HG03159 (cell line): ENCODE measurements around the gene MAP2K3.
"Not testable (repeated sequence)": the region's sequence is repeated elsewhere in the genome, so short reads cannot be mapped to it uniquely, and the experiment has no call there.

Source experiments
- ATAC-seq: cut with Tn5 transposase; IDR thresholded peaks from one replicate; pipeline ENCODE4 v1.9.1; 2021; ENCODE audit warnings: mild to moderate bottlenecking, moderate library complexity; ENCODE audit not compliant: unreplicated experiment

The MAP2K3 gene

DNA sequence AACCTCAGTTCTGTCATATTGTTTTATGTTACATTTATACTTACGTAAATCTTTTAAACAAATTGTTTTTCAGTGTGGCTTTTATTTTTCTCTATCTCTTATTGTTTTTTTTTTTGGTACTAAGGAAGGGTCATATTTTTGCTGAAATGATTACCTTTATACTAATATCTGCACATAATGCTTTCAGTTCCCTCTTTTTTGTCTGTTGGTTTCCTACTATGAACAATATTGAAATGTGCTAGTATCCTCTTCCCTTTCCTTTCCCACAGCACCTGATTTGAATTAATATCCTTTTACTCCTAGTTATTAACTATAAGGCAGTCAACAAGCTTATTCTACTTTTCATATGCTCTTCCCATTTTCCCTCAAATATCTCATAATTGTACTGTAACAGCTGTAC lies 43.4 kb downstream of the MAP2K3 start:
- peak; percentile 72 for ATAC-seq

DNA sequence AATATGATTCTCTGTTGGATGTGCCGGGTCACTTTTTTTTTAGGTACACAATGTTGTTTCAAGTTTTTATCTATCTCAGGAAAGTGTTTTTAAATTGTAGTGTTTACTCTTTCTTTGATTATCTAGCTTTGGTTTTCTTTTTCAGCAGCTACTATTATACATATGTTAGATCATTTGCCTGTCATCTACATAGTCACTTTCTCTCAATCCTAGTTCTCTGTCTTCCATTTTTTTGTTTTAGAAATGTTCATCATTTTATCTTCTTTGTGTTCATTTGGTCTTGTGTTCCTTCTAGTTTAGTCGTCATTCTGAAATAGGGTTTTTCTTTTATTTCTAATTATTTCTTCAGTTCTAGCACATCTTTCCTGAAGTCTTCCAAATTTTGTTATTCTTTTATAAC lies 44.3 kb downstream of the MAP2K3 start:
- not testable (repeated sequence) for ATAC-seq

DNA sequence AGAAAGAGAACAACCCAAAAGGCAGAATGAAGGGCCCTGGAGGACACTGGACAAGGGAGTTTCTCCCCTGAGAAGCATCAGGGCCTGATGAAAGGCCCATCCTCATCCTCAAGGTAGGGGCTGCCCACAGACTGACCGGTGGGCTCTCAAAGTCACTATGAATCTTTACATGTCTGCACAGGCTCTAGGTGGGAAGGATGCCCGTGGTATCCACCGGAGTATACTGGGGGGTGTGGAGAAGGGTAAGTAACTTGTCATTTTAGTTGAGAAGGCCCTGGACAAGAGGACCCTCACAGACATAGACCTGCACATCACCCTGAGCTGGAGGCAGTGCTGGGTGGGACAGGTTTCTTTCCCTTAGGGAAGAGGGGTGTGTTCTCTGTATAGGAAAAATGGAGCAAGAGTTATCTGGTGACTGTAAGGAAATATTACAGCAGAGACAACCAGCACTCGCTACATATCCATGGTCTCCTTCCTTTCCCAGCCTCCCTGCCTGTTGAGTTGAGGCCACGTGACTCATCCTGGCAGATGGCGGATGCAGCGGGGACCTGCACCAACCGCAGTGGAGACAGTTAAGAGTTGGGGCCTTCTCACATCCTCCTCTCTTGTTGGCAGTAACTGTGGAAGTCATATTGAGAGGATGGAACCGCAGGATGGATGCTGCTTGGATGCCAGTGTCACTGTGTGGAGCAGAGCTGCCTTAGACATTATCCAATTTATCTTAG lies 46.1 kb downstream of the MAP2K3 start:
- no peak for ATAC-seq

DNA sequence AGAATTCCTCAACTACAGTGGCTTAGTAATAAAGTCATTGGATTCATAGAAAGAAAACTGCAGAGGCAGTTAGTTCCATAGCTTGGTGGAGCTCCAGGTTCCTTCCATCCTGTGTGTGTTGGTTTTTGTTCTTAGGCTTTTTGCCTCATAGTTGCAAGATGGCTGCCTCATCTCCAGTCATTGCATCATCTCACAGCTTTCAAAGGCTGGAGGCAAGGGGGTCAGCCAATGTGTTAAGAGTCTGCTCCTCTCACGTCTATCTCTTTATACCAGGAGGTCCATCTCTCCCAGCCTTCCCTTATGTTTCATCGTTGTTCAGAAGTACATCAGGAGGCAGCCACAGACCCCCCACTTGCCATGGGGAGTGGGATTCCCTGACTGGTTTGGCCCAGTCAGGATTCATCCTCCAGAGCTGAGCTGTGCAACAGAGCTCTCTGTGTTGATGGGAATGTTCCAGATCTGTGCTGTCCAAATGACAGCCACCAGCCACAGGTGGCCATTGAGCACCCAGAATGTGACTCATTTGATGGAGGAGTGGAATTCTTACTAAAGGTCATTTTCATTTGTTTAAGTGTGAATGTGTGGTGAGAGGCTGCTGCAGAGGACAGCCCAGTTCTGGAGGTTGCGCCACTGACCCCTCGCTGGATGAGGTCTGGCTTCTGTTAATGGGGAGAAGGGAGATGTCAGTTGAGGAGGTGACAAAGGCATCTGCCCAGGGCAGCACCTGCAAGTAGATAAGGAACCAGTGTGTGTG lies 52.2 kb downstream of the MAP2K3 start:
- ATAC-seq = not testable (repeated sequence)

DNA sequence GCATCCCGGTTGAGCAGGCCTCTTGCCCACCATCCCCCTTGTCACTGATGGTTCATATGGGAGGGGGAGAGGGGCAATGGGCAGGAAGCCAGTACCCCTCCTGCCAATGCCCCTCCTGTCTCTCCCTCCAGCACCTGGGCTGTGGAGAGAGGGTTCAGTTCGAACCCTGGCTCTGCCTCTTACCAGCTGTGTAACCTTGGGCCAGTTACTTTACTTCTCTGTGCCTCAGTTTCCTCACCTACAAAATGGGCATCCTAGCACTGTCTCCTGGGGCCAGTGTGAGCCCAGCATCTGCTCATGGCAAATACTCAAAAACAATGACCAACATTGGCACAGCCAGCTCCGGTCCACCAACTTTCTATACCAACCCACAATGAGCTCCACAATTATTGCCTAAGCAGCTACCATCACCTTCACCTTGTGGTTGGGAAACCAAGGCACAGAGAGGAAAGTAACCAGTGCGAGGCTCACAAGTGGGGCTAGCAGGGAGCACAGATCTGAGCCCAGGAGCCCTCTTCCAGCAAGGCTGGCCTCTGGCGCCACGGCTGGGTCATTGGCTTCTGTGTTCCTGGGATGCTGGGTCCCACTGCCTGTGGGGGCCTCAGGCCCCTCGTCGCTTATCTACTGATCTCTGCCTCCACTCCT lies 53.6 kb downstream of the MAP2K3 start:
- not testable (repeated sequence) for ATAC-seq

DNA sequence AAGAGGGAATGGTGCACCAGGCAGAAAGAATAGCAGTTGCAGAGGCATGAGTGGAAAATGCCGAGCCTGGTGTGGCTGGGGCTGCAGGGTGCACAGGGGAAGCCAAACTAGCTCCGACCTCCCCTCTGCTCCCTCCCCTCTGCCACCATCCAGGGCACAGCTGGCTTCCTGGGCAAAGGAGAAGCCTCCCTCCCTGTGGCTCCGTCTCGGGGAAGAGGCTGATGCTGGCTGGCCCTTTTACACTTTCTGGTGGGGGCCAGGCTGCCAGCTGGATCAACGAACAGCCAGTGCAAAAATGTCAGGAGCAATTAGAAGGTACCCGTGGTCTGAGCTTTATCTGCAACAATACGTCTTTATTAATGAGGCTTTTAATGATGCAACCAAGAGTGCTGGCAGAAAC lies 54.5 kb downstream of the MAP2K3 start:
- no peak for ATAC-seq

DNA sequence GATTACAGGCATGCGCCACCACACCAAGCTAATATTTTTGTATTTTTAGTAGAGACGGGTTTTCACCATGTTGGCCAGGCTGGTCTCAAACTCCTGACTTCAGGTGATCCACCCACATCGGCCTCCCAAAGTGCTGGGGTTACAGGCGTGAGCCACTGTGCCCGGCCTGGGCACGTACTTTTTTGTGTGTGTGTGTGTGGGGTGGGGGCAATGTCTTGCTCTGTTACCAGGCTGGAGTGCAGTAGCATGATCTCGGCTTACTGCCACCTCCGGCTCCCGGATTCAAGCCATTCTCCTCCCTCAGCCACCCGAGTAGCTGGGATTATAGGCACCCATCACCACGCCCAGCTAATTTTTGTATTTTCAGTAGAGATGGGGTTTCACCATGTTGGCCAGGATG lies 55.1 kb downstream of the MAP2K3 start:
- not testable (repeated sequence) for ATAC-seq

DNA sequence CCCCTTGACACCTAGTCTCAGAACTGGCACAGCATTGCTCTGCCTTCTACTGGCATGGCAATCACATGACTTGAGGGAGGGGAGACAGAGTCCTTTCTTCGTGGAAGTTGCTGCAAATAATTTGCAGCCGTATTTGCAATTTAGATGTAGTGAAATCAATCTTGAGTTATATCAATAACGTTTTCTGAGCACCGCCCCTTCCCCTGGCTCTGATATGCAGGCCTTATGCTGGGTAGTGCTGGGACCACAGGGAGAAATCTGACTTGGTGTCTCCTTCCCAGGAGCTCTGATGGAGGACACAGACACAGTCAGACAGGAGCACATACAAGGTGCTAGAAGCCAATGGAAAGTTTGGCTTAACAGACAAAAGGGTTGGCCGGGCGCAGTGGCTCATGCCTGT lies 55.9 kb downstream of the MAP2K3 start:
- ATAC-seq = not testable (repeated sequence)

DNA sequence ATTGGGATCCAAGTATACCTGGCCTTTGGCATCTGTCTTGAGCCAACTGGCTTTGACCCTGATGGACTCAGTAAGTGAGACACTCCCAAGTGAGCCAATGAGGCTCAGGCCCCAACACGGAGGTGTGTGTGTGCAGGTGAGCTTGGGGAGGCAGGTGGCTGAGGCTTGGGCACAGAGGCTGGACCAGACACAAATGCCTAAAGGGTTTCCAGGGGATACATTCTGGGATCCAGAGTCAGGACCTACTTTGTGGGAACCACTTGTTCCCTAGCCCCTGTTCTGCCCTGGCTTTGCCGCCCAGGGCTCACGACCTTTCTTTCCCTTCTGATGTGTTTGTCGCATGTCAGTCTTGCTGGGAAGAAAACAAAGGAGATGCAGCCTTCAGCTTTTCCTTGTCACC lies 56.8 kb downstream of the MAP2K3 start:
- not testable (repeated sequence) for ATAC-seq

DNA sequence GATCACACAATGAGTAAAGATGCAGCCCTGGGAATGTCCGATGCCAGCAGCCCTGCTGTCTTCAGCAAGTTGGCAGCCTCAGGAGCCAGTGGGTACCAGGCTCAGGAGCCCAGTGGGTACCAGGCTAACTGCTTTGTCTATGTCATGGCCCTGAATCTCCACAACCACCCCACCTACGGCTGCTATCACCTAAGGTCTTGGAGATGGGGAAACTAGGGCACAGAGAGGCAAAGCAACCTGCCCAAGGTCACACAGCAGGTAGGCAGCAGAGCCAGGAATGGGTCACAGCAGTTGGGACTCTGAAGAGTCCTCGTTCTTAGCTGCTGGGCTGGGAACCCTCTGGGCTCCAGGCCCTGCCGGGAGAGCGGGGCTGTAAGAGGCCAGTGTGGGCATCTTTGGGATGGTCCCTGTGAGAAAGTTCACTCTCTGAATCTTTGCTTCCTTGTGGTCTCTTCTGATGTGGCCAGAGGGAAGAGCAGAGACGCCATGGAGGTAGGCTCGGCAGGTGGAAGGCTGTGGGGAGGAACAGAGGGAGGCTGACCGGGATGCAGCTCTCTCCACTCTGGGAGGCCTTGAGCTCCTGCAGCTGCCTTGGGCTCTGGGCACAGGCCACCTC lies 57.5 kb downstream of the MAP2K3 start:
- not testable (repeated sequence) for ATAC-seq

DNA sequence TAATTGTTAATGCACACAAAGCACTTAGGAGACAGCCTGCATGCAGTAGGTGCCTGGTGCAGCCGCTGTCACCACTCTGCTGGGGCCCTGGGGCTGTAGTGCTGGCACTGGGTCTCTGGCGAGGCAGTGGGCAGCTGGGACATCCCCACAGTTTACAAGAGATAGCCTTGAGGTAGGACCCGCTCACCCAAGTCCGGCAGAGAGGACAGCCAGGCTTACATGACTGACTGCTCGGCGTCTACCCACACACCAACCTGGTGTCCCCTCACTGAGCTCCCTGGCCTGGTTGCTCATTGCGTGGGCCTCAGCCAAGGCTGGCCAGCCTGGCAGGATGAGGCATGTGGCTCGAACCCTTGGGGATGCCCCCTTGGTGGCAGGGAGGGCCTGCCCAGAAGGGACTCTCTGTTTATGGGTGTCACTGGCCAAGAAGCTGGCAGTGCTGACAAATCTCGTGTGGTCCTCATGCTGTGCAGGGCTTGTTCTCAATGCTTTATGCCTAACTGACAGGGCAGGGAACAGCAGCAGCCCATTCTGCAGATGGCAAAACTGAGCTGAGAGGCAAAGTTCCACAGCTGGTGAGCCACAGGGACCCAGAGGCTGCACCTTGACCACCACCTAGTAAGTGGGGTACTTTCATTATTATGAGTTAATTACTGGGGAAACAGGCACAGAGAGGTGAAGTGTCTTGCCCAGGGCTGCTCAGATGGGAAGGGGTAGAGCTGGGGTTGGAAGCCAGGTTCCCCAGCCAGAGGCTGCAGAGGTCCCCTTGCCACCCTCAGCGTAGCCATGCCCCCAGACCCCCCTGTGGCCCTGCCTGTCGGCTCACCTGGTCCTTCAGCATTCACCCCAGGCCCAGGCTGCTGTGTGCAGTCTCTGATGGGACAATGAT lies 58.8 kb downstream of the MAP2K3 start:
- not testable (repeated sequence) for ATAC-seq

DNA sequence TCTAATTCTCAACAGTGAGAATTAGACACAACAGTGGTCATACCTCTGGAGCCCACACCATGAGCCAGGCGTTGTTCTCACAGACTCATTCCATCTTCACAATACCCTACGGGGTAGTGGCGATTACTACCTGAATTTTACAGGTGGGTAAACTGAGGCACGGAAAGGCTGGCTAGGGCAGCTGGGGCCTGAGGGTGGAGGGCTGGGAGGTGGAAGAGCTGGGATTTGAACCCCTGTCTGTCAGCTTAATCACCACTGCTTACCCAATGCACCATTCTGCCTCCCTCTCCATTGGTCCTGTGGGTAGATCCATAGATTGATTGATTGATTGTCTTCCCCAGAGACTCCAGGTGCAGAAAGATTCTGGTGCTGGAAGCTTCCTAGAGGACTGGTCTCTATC lies 60.3 kb downstream of the MAP2K3 start:
- ATAC-seq = not testable (repeated sequence)

DNA sequence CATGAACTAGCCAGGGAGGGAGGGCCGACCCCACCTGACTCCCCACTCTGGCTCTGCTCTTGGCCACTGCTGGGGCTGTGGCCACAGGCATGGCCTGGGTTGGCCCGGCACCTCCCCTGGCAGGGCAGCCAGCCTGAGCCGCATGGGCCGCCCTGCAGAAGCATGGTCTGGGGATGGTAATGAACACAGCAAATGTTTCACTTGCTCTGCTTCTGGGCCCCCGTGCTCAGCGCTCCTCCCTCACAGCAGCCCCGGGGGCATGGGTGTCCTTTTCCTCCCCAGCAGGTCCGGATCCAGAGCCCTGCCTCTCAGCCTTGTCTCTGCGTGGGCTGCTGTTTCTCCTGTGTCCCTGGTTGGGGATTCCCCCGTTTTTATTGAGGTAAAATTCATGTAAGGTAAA lies 60.7 kb downstream of the MAP2K3 start:
- no peak for ATAC-seq

DNA sequence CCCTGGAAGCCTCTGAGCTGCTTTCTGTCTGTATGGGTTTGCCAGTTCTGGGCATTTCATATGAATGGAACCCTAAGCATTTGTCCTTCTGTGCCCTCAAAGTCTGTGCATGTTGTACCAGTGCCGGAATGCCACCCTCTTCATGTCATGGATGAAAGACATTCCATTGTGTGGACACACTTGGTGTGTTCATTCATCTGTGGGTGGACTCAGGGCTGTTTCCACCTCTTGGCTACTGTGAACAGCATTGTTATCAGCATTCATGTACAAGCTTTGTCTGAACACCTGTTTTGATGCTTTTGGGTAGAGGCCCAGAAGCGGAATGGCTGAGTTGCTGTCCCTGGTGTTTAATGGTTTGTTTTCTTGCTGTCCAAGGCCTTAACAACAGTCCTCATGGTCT lies 61.6 kb downstream of the MAP2K3 start:
- not testable (repeated sequence) for ATAC-seq

DNA sequence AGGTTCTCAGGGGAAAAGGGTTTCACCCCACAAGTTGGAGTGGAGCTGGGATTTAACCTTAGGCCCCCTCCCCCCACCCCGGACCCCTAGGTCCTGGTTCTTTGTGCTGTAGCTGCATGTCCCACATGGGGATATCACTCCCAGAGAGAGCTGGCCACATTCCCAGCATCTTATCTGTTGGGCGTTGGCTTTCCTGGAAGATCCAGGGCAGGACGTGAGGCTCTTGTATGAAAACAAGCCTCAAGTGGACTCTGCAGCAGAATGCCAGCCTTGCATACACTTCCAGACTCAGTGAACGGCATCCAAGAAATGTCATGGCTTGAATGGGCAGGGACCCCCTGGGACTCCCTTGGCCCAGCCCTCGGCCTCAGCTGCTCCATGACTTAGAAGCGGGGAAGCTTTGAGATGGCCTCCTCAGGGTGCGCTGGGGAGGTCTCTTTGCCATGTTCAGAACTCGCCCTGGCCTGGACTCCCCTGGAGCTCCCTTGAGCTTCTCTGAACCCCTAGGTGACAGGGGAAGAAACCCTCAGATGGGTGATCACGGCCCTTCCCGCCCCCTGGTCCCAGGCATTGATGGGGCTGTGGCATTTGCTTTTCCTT lies 62.2 kb downstream of the MAP2K3 start:
- not testable (repeated sequence) for ATAC-seq

DNA sequence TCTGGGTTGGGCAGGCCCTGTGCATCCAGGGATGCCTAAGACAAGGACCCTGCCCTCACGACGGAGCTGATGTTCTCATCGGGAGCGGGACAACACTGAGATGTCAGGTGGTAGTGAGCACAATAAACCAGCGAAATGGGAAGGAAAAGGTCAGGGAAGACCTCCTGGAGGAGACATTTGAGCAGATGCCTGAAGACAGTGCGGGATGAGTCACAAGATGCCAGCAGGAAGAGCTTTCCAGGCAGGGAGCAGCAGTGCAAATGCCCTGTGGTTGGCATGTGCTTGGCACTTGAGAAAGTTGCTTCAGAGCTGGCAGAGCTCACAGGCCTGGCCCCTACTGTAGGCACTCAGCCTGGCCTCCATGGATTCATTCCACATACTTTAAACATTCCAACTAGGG lies 63.1 kb downstream of the MAP2K3 start:
- not testable (repeated sequence) for ATAC-seq

DNA sequence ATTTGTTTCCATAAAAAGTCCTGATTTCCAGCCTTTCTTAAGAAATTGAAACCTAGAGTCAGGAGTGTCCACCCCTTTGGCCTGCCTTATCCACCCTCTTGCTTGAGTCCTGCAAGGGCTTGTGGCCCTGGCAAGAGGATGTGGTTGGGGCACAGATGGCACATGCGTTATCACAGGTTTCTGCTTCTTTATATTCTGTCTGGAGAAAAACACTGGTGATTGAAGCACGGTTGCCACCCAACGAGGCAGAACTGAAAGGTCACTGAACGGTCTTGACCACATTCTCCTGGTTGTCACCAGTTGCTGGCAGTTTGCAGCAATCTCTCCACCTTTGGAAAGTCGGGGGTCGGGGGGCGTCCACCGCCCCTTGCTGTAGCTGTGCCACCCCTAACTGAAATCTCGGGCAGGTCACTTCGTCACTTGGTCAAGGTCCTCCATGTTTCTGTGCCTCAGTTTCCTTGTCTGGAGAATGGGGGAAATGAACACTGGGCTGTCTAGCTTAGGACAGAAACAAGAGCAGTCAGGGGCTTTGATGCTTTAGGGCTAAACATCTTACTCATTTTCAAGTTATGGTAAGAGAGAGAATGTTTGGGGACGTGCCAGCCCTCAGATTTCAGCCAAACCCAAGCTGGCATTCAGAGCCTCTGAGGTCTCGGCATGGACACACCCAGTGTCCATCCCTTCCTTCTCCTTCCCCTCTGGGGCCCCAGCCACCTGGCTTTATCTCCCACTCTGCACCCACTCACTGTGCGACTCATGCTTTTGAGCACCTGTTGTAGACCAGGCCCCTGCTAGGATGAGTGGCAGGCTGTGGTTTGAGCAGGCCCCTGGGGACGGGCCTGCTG lies 63.8 kb downstream of the MAP2K3 start:
- peak; percentile 69 for ATAC-seq

DNA sequence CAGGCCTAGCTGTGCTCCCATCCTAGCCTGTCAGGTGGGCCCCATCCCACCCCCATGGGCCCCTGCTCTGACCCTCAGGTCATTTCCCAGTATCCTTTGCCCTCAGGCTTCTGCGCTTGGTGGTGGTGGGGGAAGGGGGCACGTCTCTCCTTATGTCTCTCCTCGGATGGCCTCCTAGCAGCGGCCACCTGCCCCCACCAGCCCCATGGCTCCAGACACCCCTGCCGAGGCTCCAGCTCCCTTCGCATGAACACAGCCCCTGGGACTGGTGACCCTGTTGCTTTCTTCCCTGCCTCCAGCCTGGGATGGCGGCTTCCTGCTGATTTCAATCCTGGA lies 64.4 kb downstream of the MAP2K3 start:
- peak; percentile 5 for ATAC-seq

DNA sequence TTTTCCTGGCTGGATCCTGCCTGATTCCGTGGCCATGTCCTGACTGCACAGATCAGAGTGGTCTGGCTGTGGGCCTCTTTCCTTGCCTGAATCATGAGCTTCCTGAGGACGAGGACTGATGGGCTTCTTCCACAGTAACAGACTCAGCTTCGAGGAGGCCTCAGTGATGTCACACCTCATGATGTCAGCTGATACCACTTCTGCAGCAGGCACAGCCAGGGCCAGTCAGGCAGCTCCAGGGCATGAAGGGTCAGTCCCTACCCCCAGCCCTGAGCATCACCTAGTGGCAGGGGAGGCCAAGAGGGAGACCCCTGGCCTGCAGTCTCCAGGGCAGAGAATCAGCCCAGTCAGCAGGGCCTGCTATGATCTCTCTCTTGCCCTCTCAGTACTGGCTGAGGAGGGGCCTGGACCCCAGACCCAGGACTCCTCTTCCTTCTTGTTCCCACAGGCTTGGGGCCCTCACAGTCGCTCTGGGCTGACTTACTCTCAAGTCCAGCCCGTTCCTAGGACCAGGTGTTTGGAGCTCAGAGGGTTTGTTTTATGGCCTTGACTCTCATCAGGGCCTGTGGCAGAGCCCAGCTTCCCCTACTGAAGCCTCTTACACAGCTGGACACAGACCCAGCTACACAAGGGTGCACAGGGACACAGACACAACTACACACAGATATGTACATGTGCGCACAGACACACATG lies 65.0 kb downstream of the MAP2K3 start:
- not testable (repeated sequence) for ATAC-seq
